HepG2 (cell line): ENCODE results near the gene METTL14. TPM values are rescaled to one million over a fixed set of nuclear protein-coding genes. Genes with fewer than 3 reads are reported as not detected.

Experiments used
- ATAC-seq: fragments of 200-7000 bp; cut with Tn5 transposase; 3 replicates; pipeline ENCODE4 v1.9.1; 2020; ENCODE audit warnings: mild to moderate bottlenecking, moderate library complexity
- BruUV-seq: library from RNA; stranded (reverse); fragments of 400-500 nt; replicated peaks from 2 replicates; lab custom pipeline; 2021; lab: Mats Ljungman, UMichigan
- CTCF ChIA-PET: fragments of 300-600 bp; formaldehyde crosslinking; extraction: SDS; loops from one replicate; lab custom pipeline; 2021; ENCODE audit warnings: low total read pairs, inconsistent platforms, low intra/inter-chr PET ratio; lab: Yijun Ruan, JAX
- POLR2A ChIA-PET: fragments of 350-600 bp; sonication (Branson Sonifier 250); formaldehyde crosslinking; loops from one replicate; lab custom pipeline; 2020; ENCODE audit warnings: antibody characterized with exemption, inconsistent platforms; lab: Yijun Ruan, JAX
- DNase-seq: peaks from one replicate; pipeline ENCODE4 v3.0.0-alpha.2; 2015; ENCODE audit warnings: low spot score
- FAIRE-seq: peaks from 3 replicates; lab custom pipeline; 2011; peaks lifted over from hg19 to GRCh38; lab: Jason Lieb, UNC
- H2AFZ ChIP-seq: one replicate; pipeline ENCODE4 v1.6.1; 2011; ENCODE audit warnings: low read length, inconsistent platforms
- H3K27ac ChIP-seq: fragments of 300-600 bp; 3 replicates; pipeline ENCODE4 v1.8.0; 2011; ENCODE audit warnings: mixed run types, mild to moderate bottlenecking, mixed read lengths, low read length, inconsistent platforms; ENCODE audit not compliant: insufficient read depth; ENCODE audit errors: extremely low read length
- H3K27me3 ChIP-seq, 2 experiments: fragments of 200-600 bp in 1 of 2; 2 replicates in 1 of 2; 3 replicates in 1 of 2; pipeline versions ENCODE4 v1.6.0 to v1.8.0; 2011; ENCODE audit warnings: low read length in 2 of 2, mild to moderate bottlenecking in 2 of 2, moderate library complexity in 2 of 2, inconsistent platforms in 1 of 2; ENCODE audit not compliant: insufficient read depth in 2 of 2, control insufficient read depth in 1 of 2
- H3K36me3 ChIP-seq, 2 experiments: fragments of 200-600 bp in 1 of 2; replicated peaks in 1 of 2; 2 replicates in 1 of 2; 3 replicates in 1 of 2; pipeline versions ENCODE4 v1.5.1 to v1.8.0; 2011; ENCODE audit warnings: low read length in 2 of 2, inconsistent platforms in 1 of 2; ENCODE audit not compliant: insufficient read depth in 2 of 2, control insufficient read depth in 1 of 2
- H3K4me1 ChIP-seq: 2 replicates; pipeline ENCODE4 v1.5.1; 2012; ENCODE audit warnings: low read length, inconsistent platforms; ENCODE audit not compliant: insufficient read depth
- H3K4me2 ChIP-seq: 2 replicates; pipeline ENCODE4 v1.6.0; 2011; ENCODE audit warnings: low read depth, low read length, inconsistent platforms
- H3K4me3 ChIP-seq, 3 experiments: fragments of 200-600 bp in 1 of 3; sonication (generic), shearing (Covaris generic) in 1 of 3; replicated peaks in 1 of 3; 2 replicates each; pipeline ENCODE4 v1.5.1; 2011 to 2016; ENCODE audit warnings: low read length in 3 of 3, inconsistent platforms in 2 of 3, low read depth in 2 of 3, mild to moderate bottlenecking in 2 of 3, control low read depth in 1 of 3, mixed read lengths in 1 of 3; ENCODE audit not compliant: insufficient read depth in 1 of 3
- H3K79me2 ChIP-seq: one replicate; pipeline ENCODE4 v1.6.1; 2011; ENCODE audit warnings: low read length, inconsistent platforms; ENCODE audit not compliant: insufficient read depth
- H3K9ac ChIP-seq: 2 replicates; pipeline ENCODE4 v1.6.0; 2011; ENCODE audit warnings: mild to moderate bottlenecking, low read depth, low read length, inconsistent platforms; ENCODE audit not compliant: insufficient read depth
- H3K9me3 ChIP-seq: 2 replicates; pipeline ENCODE4 v1.5.1; 2012; ENCODE audit warnings: mild to moderate bottlenecking, low read length
- H4K20me1 ChIP-seq: 2 replicates; pipeline ENCODE4 v1.6.0; 2011; ENCODE audit warnings: inconsistent platforms, mild to moderate bottlenecking, low read length, moderate library complexity; ENCODE audit not compliant: insufficient read depth
- ATF7-NPFF ChIP-seq: sonication (generic); formaldehyde crosslinking; IDR thresholded peaks from 2 replicates; pipeline ENCODE4 v1.8.1; 2023; ENCODE audit warnings: mild to moderate bottlenecking, low read depth, missing genetic modification reagents, moderate library complexity
- DMAP1 ChIP-seq: IDR thresholded peaks from 2 replicates; pipeline ENCODE4 v1.6.1; 2016
- GLMP ChIP-seq: sonication (generic); formaldehyde crosslinking; IDR thresholded peaks from 2 replicates; pipeline ENCODE4 v1.9.0; 2021; ENCODE audit warnings: missing genetic modification reagents, mild to moderate bottlenecking, borderline replicate concordance
- HNF1B ChIP-seq: sonication (generic); formaldehyde crosslinking; IDR thresholded peaks from 2 replicates; pipeline ENCODE4 v1.5.1; 2020; ENCODE audit warnings: mild to moderate bottlenecking, moderate library complexity, missing genetic modification reagents
- PBX3 ChIP-seq: sonication (generic); formaldehyde crosslinking; IDR thresholded peaks from 2 replicates; pipeline ENCODE4 v1.8.1; 2023; ENCODE audit warnings: missing genetic modification reagents, inconsistent platforms, borderline replicate concordance
- PCBP2 ChIP-seq: fragments of 200-400 bp; formaldehyde crosslinking; optimal IDR thresholded peaks from 2 replicates; pipeline ENCODE3; 2018; ENCODE audit warnings: low read length, low read depth; ENCODE audit not compliant: poor library complexity, severe bottlenecking
- PRDM4 ChIP-seq: sonication (generic); formaldehyde crosslinking; IDR thresholded peaks from 2 replicates; pipeline ENCODE4 v1.9.0; 2021; ENCODE audit warnings: missing genetic modification reagents, borderline replicate concordance
- SOX6 ChIP-seq, 2 experiments: fragments of 450-650 bp in 1 of 2; sonication (generic) in 1 of 2; formaldehyde crosslinking in 1 of 2; IDR thresholded peaks; 2 replicates each; pipeline versions ENCODE4 v1.4.0 to v1.6.1; 2017 to 2020; ENCODE audit warnings: antibody characterized with exemption in 1 of 2, mild to moderate bottlenecking in 1 of 2, missing genetic modification reagents in 1 of 2
- ZMYM4 ChIP-seq: sonication (generic); formaldehyde crosslinking; IDR thresholded peaks from 2 replicates; pipeline ENCODE4 v1.8.1; 2023; ENCODE audit warnings: mild to moderate bottlenecking, missing genetic modification reagents
- ZNF446 ChIP-seq: sonication (generic); formaldehyde crosslinking; IDR thresholded peaks from 2 replicates; pipeline ENCODE4 v1.5.0; 2020; ENCODE audit warnings: mild to moderate bottlenecking, missing genetic modification reagents
- ZNF572 ChIP-seq: sonication (generic); formaldehyde crosslinking; IDR thresholded peaks from 2 replicates; pipeline ENCODE4 v1.5.1; 2020; ENCODE audit warnings: mild to moderate bottlenecking, missing genetic modification reagents
- ZNF609 ChIP-seq: sonication (generic); formaldehyde crosslinking; IDR thresholded peaks from 2 replicates; pipeline ENCODE4 v1.4.0; 2020; ENCODE audit warnings: mild to moderate bottlenecking, missing genetic modification reagents, borderline replicate concordance
- ZNF850 ChIP-seq: sonication (generic); formaldehyde crosslinking; conservative IDR thresholded peaks from 2 replicates; pipeline ENCODE4 v1.9.0; 2021; ENCODE audit warnings: mild to moderate bottlenecking, missing genetic modification reagents
- WGBS: methylation state at CpG from one replicate; pipeline ENCODE4 v1.1.6; 2017; ENCODE audit warnings: low lambda C conversion rate; 5-methylcytosine and 5-hydroxymethylcytosine counted together
- in situ Hi-C: cut with HindIII; loops from 2 replicates; pipeline ENCODE4 v1.10.0; 2017; ENCODE audit warnings: low pct_unique_long_range_greater_than_20kb; ENCODE audit not compliant: extremely low pct_ligation_motif_present
- intact Hi-C: fragments of 100-400 bp; cut with micrococcal nuclease; formaldehyde crosslinking; loops from one replicate; pipeline ENCODE4 v1.10.0; 2022; ENCODE audit not compliant: unreplicated experiment
- polyA plus RNA-seq, 8 experiments: library from polyadenylated mRNA; depleted of rRNA in 3 of 8; stranded (reverse) in 7 of 8; unstranded in 1 of 8; fragments of >200 nt; fragmentation: Illumina TruSeq in 4 of 8; extraction: Trizol in 4 of 8; gene quantifications; 2 replicates each; pipeline versions ENCODE4 v1.2.1 to v1.2.3, GENCODE V29; 2011 to 2016; ENCODE audit warnings: low read depth in 4 of 8, missing spikeins in 1 of 8, mixed read lengths in 1 of 8; ENCODE audit not compliant: insufficient read depth in 1 of 8
- total RNA-seq, 5 experiments: library from RNA; depleted of rRNA; stranded (reverse); fragments of >200 nt; fragmentation: Illumina TruSeq; extraction: Trizol; gene quantifications; 2 replicates each; pipeline ENCODE4 v1.2.3, GENCODE V29; 2016; ENCODE audit warnings: low read depth in 1 of 5

METTL14 gene
- total and polyA plus RNA-seq, 2 of the 13 experiments (the other 11 are each of a cell fraction or from before 2014, with no cell fraction given): 11.6 to 44.9 TPM

- H2AFZ ChIP-seq: no peak overlapping the region
- no peaks in the 10 kb centered on the region for H3K9me3 ChIP-seq
- DNase-seq (no peak), FAIRE-seq (no peak), ATAC-seq (no peak)
- no peak overlapping the region for H3K27ac ChIP-seq
- ChIA-PET CTCF (no interaction called here), POLR2A (no interaction called here)
- H3K27me3 ChIP-seq: no peaks in the 10 kb centered on the region
- 96% methylated on average over 3 of the region's 3 CpGs for WGBS
- in situ Hi-C loops: no loop called here
- peaks cover 14 to 71% of the 10 kb centered on the region in 2 experiments for H3K36me3 ChIP-seq
- 0 out of 2 replicates have a peak, but pooled peaks cover 6% of the 10 kb centered on the region for H3K4me1 ChIP-seq
- no peak overlapping the region for H3K9ac ChIP-seq
- no TSS peak for BruUV-seq
- intact Hi-C loops: no loop called here
- no peaks in the 10 kb centered on the region for H3K79me2 ChIP-seq
- H4K20me1 ChIP-seq: no peaks in the 10 kb centered on the region; the same call in 1 of the 2 replicates
- no peak overlapping the region for H3K4me2 ChIP-seq
- no peak overlapping the region for H3K4me3 ChIP-seq
- TF ChIP-seq PCBP2: no peak
- no peak for TF ChIP-seq ATF7-NPFF
- no peak for TF ChIP-seq HNF1B (CRISPR knock-in tag)
- TF ChIP-seq PRDM4: no peak
- TF ChIP-seq ZNF446 (CRISPR knock-in tag): no peak
- TF ChIP-seq PBX3 (CRISPR knock-in tag): no peak
- TF ChIP-seq ZMYM4 (CRISPR knock-in tag): no peak
- TF ChIP-seq ZNF609: no peak
- TF ChIP-seq GLMP: no peak
- TF ChIP-seq SOX6 (IDR thresholded peaks at IDR 0.05): no peak
- TF ChIP-seq SOX6 (CRISPR knock-in tag; IDR thresholded peaks at IDR 0.05): no peak
- no peak for TF ChIP-seq DMAP1 (CRISPR knock-in tag)
- no peak for TF ChIP-seq ZNF572
- no peak for TF ChIP-seq ZNF850 (CRISPR knock-in tag)
Measured at GRCh38 chr4:118738090-118738489, 52.9 kb downstream of the METTL14 start.
